ENCODE results near the gene KCNK7. TPM values are rescaled to one million over a fixed set of nuclear protein-coding genes. Genes with fewer than 3 reads are reported as not detected.

Gene KCNK7
- total RNA-seq, 2 experiments from 2014 or later = 1.00 to 3.3 TPM

DNA sequence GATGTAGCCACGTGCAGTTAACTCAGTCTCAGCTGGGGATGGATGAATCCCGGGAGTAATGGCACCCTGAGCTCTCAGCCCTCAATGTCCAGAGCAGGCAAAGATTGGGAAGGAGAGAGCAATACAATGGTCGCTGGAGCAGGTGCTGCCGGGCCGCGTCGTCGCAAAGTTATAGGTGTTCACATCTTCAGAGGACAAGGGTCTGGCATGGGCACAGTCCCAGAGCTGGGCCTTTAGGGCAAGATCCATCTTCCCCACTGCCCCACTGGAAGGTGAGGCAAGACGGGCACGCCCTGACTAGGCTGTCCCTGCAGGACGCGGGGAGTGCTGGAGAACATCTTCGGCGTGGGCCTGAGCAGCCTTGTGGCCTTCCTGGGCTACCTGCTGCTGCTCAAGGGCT is 27.6 kb upstream of the KCNK7 start:
- ChIA-PET POLR2A (no interaction called here), CTCF (interaction anchor here (0.7 to 1.2 kb wide), 3 partner anchors 10 to 263 kb away, joined by 3 to 4 read pairs (median 4); partner anchors contain the start of gene SIPA1)
- DNase-seq = no peak
- H3K27me3 Mint-ChIP-seq = no peaks in the 10 kb centered on the region
- no peak overlapping the region for H3K27ac Mint-ChIP-seq
- H3K9me3 Mint-ChIP-seq = no peaks in the 10 kb centered on the region
- no peak overlapping the region for H3K4me3 Mint-ChIP-seq
- peaks cover 35% of the 10 kb centered on the region for H3K36me3 Mint-ChIP-seq (ENCODE audit: low read depth)
- peaks cover 9% of the 10 kb centered on the region for H3K4me1 Mint-ChIP-seq

DNA sequence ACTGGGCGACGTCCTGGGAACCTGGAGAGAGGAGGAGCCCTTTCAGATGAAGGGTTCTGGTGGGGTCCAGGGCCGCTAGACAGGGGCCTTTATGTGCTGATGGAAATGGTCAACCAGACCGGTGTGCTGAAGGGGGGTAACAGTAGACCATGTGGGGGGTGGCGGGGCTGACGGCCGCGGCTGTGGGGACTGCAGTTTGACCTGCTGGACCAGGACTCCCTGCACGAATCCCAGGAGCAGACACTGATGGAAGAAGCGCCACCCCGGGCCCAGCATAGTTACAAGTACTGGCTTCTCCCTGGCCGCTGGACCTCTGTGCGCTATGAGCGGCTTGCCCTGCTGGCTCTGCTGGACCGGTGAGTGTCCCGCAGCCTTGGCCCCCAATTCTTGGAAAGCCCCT is 26.4 kb upstream of the KCNK7 start:
- Mint-ChIP-seq H3K27ac (no peak overlapping the region), H3K4me3 (no peak overlapping the region), H3K27me3 (no peaks in the 10 kb centered on the region), H3K36me3 (ENCODE audit: low read depth) (peaks cover 32% of the 10 kb centered on the region), H3K9me3 (no peaks in the 10 kb centered on the region), H3K4me1 (peaks cover 18% of the 10 kb centered on the region)
- DNase-seq = no peak
- POLR2A ChIA-PET = no interaction called here
- CTCF ChIA-PET = interaction anchor here (0.6 kb wide), 1 partner anchor 194 kb away, joined by 4 read pairs; no protein-coding TSS in a partner anchor

DNA sequence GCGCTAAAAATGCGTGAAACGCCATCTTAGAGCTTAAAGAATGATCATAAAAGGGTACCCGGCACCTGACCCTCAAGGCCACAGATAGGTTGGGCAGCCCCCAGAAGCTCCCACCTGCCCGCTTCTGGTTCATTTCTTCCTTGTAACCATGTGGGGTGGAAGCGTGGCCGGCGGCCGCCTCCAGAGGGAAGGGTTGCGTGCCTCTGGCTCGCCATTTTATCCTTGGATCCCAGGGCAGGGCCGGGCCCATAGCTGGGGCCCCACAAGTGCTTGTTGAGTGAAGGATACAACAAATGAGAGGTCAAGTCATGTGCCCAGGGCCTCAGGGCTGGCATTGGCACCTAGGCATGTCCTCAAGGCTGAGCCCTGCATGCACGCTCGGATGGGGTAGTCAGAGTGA is 25.9 kb upstream of the KCNK7 start:
- Mint-ChIP-seq H3K4me1 (peaks cover 23% of the 10 kb centered on the region), H3K9me3 (no peaks in the 10 kb centered on the region), H3K4me3 (no peak overlapping the region), H3K36me3 (ENCODE audit: low read depth) (peaks cover 37% of the 10 kb centered on the region), H3K27ac (no peak overlapping the region), H3K27me3 (no peaks in the 10 kb centered on the region)
- ChIA-PET CTCF (no interaction called here), POLR2A (no interaction called here)
- no peak for DNase-seq

DNA sequence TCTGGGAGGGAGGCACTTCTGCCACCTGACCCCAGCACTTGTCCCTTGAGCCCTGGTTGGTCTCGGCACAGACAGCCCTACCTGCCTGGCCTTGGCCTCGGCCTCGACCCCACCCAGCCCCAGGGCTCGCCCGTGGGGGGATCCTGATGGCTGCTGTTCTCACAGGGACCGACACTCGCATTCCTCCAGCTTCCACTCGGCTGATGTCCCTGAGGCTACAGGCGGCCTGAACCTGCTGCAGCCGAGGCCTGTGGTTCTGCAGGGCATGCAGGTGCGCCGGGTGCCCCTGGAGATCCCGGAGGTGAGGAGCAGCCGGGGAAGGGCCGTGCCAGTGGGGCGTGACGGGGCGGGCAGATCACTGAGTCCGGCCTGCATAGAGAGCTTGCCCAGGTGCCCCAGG is 25.1 kb upstream of the KCNK7 start:
- CTCF ChIA-PET = no interaction called here
- peaks cover 21% of the 10 kb centered on the region for H3K4me1 Mint-ChIP-seq

DNA sequence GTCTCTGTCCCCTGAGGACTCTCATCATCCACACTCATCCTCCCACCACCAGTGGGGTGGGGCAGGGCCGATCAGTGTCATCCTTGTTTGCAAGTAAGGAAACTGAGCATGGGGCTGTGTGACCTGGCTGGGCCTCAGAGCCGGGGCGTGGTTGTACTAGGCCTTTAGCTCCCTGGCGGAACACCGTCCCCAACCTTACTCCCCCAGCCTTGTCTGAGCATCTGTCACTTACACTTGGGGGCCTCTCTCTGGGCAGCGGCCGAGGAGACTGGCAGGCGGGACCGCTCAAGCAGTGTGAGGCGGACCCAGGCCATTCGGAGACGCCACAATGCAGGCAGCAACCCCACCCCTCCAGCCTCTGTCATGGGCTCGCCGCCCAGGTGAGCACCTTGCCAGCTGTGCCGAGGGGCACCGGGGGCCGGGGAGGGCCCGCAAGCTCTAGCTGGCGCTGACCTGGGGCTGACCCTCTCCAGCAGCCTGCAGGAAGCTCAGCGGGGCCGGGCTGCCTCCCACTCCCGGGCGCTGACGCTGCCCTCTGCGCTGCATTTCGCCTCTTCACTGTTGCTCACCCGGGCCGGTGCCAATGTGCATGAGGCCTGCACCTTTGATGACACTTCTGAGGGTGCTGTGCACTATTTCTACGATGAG is 23.8 kb upstream of the KCNK7 start:
- ChIA-PET POLR2A (no interaction called here), CTCF (no interaction called here)
- peak overlapping the region; percentile 63 for H3K27ac Mint-ChIP-seq
- H3K4me1 Mint-ChIP-seq = peaks cover 21% of the 10 kb centered on the region
- no peaks in the 10 kb centered on the region for H3K27me3 Mint-ChIP-seq
- DNase-seq = no peak
- H3K4me3 Mint-ChIP-seq = no peak overlapping the region
- no peaks in the 10 kb centered on the region for H3K9me3 Mint-ChIP-seq
- H3K36me3 Mint-ChIP-seq (ENCODE audit: low read depth) = peaks cover 29% of the 10 kb centered on the region

More for the DNA sequence above, 25.1 kb upstream of the KCNK7 start:
- POLR2A ChIA-PET = no interaction called here
- no peaks in the 10 kb centered on the region for H3K9me3 Mint-ChIP-seq
- H3K27ac Mint-ChIP-seq = no peak overlapping the region
- no peak for DNase-seq
- H3K4me3 Mint-ChIP-seq = no peak overlapping the region
- peaks cover 33% of the 10 kb centered on the region for H3K36me3 Mint-ChIP-seq (ENCODE audit: low read depth)
- no peaks in the 10 kb centered on the region for H3K27me3 Mint-ChIP-seq

DNA sequence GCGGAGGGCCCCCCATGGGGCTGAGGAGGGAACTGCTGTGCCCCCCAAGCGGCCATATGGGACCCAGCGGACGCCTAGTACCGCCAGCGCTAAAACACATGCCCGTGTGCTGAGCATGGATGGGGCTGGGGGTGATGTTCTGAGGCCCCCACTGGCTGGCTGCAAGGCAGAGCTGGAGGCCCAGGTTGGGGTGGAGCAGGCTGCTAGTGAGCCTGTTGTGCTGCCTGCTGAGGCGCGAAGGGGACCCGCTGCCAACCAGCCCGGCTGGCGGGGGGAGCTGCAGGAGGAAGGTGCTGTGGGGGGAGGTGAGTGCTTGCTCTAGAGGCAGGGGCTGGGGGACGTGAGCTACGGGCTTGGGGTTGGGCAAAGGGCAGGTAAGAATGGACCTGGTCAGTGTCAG is 23.2 kb upstream of the KCNK7 start:
- DNase-seq = no peak
- H3K27ac Mint-ChIP-seq = no peak overlapping the region
- peaks cover 31% of the 10 kb centered on the region for H3K36me3 Mint-ChIP-seq (ENCODE audit: low read depth)
- H3K4me3 Mint-ChIP-seq = no peak overlapping the region
- peaks cover 21% of the 10 kb centered on the region for H3K4me1 Mint-ChIP-seq
- CTCF ChIA-PET = interaction anchor here (0.9 to 1.2 kb wide), 2 partner anchors 12 to 25 kb away, joined by 3 read pairs; no protein-coding TSS in a partner anchor
- no peaks in the 10 kb centered on the region for H3K27me3 Mint-ChIP-seq
- H3K9me3 Mint-ChIP-seq = no peaks in the 10 kb centered on the region
- POLR2A ChIA-PET = no interaction called here

DNA sequence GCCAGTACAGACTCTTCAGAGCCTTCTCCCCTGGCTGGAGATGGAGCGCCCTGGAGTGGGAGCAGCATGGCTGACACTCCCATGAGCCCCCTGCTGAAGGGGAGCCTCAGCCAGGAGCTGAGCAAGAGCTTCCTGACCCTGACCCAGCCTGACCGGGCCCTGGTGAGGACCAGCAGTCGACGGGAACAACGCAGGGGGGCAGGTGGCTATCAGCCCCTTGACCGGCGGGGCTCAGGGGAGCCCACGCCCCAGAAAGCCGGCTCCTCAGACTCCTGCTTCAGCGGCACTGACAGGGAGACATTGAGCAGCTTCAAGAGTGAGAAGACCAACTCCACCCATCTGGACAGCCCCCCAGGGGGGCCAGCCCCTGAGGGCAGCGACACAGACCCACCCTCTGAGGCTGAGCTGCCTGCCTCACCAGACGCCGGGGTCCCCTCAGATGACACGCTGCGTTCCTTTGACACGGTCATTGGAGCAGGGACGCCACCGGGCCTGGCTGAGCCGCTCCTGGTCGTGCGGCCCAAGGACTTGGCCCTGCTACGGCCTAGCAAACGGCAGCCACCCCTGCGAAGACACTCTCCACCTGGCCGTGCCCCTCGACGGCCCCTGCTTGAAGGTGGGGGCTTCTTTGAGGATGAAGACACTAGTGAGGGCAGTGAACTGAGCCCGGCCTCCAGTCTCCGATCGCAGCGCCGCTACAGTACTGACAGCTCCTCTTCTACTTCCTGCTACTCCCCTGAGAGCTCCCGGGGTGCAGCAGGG is 22.6 kb upstream of the KCNK7 start:
- peaks cover 23% of the 10 kb centered on the region for H3K4me1 Mint-ChIP-seq
- H3K4me3 Mint-ChIP-seq = no peak overlapping the region
- no peaks in the 10 kb centered on the region for H3K9me3 Mint-ChIP-seq
- no peak overlapping the region for H3K27ac Mint-ChIP-seq
- POLR2A ChIA-PET = no interaction called here
- CTCF ChIA-PET = interaction anchor here (0.9 to 3.8 kb wide), 5 partner anchors 7 to 24 kb away, joined by 3 to 24 read pairs (median 7); partner anchors contain the start of gene SIPA1
- H3K36me3 Mint-ChIP-seq (ENCODE audit: low read depth) = peaks cover 31% of the 10 kb centered on the region
- no peak for DNase-seq
- H3K27me3 Mint-ChIP-seq = no peaks in the 10 kb centered on the region

DNA sequence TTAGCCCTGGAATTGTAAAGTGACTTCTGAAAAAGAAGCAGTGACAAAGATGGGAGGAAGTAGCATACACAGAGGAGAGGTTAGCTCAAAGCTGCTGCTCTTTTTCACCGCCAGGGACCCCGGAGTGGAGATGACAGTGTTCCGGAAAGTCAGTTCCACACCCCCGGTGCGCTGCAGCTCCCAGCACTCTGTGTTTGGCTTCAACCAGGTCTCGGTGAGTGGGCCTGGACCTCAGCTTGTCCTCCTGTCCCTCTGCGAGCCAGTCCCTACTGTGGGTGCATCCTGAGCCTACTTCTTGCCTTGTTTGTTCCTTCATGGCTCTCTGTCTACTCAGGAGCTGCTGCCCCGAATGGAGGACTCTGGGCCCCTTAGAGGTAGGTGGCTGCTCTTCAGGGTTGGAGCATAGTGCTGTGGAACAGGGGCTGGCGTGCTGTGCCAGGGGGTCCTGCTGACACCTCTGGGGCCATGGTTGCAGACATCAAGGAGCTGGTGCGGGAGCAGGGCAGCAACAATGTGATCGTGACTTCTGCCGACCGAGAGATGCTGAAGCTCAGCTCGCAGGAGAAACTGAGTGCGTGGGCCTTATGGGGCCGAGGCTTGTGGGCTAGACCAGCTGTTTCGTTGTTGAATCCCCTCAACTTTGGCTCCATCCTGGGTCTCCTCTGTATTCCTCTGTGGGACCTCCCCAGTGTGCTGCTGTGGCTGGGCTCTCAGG is 21.7 kb upstream of the KCNK7 start:
- Mint-ChIP-seq H3K36me3 (ENCODE audit: low read depth) (peaks cover 32% of the 10 kb centered on the region), H3K4me3 (peak overlapping the region; percentile 93), H3K27ac (peak overlapping the region; percentile 91), H3K9me3 (no peaks in the 10 kb centered on the region), H3K4me1 (peaks cover 32% of the 10 kb centered on the region), H3K27me3 (no peaks in the 10 kb centered on the region)
- ChIA-PET CTCF (interaction anchor here (1.1 to 3.8 kb wide), 5 partner anchors 8 to 202 kb away, joined by 3 to 24 read pairs (median 7); partner anchors contain the start of gene SIPA1), POLR2A (no interaction called here)
- DNase-seq = no peak

DNA sequence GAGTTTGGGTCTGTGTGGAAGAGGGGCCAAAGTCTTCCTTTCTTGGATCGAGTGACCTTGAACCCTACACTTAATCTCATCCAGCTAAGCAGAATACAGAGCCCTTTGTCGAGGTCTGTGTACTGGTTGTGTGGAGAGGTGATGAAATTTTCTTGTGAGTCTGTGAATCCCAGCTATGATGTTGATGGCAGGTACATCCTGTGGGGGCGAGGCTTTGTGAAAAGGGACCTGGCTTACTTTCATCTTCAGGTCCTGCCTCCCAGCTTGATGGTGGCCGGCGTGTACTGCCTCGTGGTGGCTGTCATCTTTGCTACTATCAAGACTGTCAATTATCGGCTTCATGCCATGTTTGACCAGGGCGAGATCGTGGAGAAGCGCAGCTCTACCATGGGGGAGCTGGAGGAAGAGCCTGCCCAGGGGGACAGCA is 21.0 kb upstream of the KCNK7 start:
- ChIA-PET POLR2A (no interaction called here), CTCF (interaction anchor here (1.1 to 3.8 kb wide), 6 partner anchors 9 to 202 kb away, joined by 3 to 24 read pairs (median 5); partner anchors contain the start of gene SIPA1)
- DNase-seq = peak; percentile 46
- H3K36me3 Mint-ChIP-seq (ENCODE audit: low read depth) = peaks cover 32% of the 10 kb centered on the region
- no peaks in the 10 kb centered on the region for H3K27me3 Mint-ChIP-seq
- peaks cover 38% of the 10 kb centered on the region for H3K4me1 Mint-ChIP-seq
- H3K9me3 Mint-ChIP-seq = no peaks in the 10 kb centered on the region
- peak overlapping the region; percentile 91 for H3K27ac Mint-ChIP-seq
- peak overlapping the region; percentile 93 for H3K4me3 Mint-ChIP-seq

DNA sequence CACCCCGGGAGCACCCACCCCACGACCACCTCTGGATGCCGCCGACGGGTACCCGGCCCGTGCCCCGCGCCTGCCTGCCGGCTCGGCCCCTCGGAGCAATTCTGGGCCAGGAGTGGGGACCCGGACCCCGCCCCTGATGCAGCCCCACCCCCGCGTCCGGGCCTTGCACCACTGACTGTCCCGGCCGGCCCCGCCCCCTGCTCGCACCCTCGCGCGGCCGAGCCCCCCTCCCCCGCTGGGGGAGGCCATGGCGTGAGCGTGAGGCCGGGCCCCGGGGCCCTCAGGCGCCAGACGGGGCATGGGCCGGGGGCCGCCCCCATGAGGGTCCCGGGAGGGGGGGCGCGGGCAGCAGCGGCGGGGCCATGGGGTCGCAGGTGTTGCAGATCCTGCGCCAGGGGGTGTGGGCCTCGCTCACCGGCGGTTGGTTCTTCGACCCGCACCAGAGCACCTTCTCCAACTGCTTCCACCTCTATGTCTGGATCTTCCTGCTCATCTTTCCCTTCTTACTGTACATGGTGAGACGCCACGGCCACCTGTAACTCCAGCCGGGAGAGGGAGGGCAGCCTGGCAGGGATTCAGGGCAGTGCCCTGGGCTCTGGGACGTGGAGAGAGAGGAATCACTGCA is 20.5 kb upstream of the KCNK7 start:
- Mint-ChIP-seq H3K4me1 (peaks cover 43% of the 10 kb centered on the region), H3K4me3 (peak overlapping the region; percentile 95), H3K27ac (peak overlapping the region; percentile 97), H3K9me3 (no peaks in the 10 kb centered on the region), H3K36me3 (ENCODE audit: low read depth) (peaks cover 30% of the 10 kb centered on the region), H3K27me3 (no peaks in the 10 kb centered on the region)
- ChIA-PET POLR2A (interaction anchor here (1.2 kb wide), 2 partner anchors 116 to 117 kb away, joined by 3 to 5 read pairs; partner anchors contain the start of gene MALAT1), CTCF (interaction anchor here (1.1 to 4.5 kb wide), 11 partner anchors 9 to 203 kb away, joined by 3 to 34 read pairs (median 5); partner anchors contain the start of genes EHBP1L1, FAM89B, KAT5 and SIPA1)
- DNase-seq = peak; percentile 51

DNA sequence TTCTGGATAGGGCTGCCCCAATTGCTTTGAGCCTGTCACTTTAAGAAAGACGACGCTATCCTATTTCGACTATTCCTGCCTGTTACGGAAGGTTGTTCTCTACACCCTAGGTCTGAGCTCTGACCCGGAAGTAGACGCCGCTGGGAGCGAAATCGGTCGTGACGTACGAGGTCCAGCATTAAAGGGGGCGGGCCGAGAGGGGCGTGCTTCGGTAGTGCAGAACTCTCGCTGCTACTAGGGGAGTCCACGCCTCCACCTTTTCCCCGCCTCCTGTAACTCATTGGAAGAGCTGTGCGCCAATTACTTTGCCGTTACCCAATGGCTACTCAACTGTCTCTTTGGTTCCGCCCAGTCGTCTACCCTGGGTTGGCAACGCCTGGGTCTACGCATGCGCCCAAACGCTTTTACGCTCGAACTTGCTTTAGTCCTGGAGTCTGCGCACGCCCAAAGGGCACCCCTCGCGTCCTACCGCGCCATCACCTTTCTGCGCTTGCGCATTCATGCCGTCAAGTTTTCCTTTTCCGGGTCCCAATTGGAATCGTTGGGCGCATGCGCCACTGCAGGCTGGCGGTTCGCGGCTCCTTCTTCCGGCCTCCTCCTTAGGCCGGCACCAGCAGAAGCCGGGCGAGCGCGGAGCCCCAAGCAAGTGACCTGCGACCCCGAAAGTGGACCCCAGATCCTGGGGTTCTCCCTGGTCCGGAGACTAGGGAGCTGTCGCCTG is 19.8 kb upstream of the KCNK7 start, which contains the start of gene PCNX3:
PCNX3 (plus strand) TSS at position 548 of the 721 bp plus-strand sequence. CDS start 536 bp downstream, outside the sequence.
- CTCF ChIA-PET = interaction anchor here (0.5 to 4.5 kb wide), 17 partner anchors 11 to 149 kb away, joined by 3 to 34 read pairs (median 3); partner anchors contain the start of genes EHBP1L1, FAM89B, KAT5 and SIPA1
- Mint-ChIP-seq H3K27ac (peak within 1 kb of the TSS; percentile 97), H3K36me3 (ENCODE audit: low read depth) (peaks cover 27% of the 10 kb centered on the region), H3K9me3 (no peaks in the 10 kb centered on the region), H3K4me1 (peaks cover 50% of the 10 kb centered on the region), H3K27me3 (no peaks in the 10 kb centered on the region), H3K4me3 (peak within 1 kb of the TSS; percentile 95)
- POLR2A ChIA-PET = interaction anchor here (0.6 to 1.2 kb wide), 6 partner anchors 111 to 281 kb away, joined by 3 to 5 read pairs (median 4); partner anchors contain the start of gene MALAT1
- peak; percentile 100 for DNase-seq
